GM21528 (cell line): ENCODE data around the gene EIF4EBP3.

Source experiments
- ATAC-seq: cut with Tn5 transposase; IDR thresholded peaks from one replicate; pipeline ENCODE4 v1.9.1; 2021; ENCODE audit warnings: mild to moderate bottlenecking, moderate library complexity; ENCODE audit not compliant: unreplicated experiment, low FRiP score

The EIF4EBP3 gene

GRCh38 chr5:140547508-140548299, at the start of gene EIF4EBP3:
EIF4EBP3 (plus strand) TSS chr5:140547662; CDS start chr5:140547738, 76 bp downstream.
- ATAC-seq, result peak; percentile 92

GRCh38 chr5:140497897-140498296, 49.6 kb upstream of the EIF4EBP3 start:
- no peak for ATAC-seq

- no peak for ATAC-seq
These were observed 48.9 kb upstream of the EIF4EBP3 start for GRCh38 chr5:140498591-140498990.

GRCh38 chr5:140502834-140503233, 44.6 kb upstream of the EIF4EBP3 start:
- no peak for ATAC-seq

- ATAC-seq, result no peak
These were observed 37.6 kb upstream of the EIF4EBP3 start for GRCh38 chr5:140509898-140510297.

- ATAC-seq, result no peak
These were observed 34.3 kb upstream of the EIF4EBP3 start for GRCh38 chr5:140513124-140513523.

- ATAC-seq, result no peak
These were observed 23.5 kb upstream of the EIF4EBP3 start for GRCh38 chr5:140524003-140524402.

GRCh38 chr5:140540227-140540626, 7.2 kb upstream of the EIF4EBP3 start:
- ATAC-seq, result no peak

GRCh38 chr5:140542972-140543371, 4.5 kb upstream of the EIF4EBP3 start:
- ATAC-seq, result no peak

GRCh38 chr5:140544986-140545385, 2.5 kb upstream of the EIF4EBP3 start:
- ATAC-seq, result no peak

GRCh38 chr5:140545606-140546005, 1.9 kb upstream of the EIF4EBP3 start:
- no peak for ATAC-seq

- ATAC-seq, result peak; percentile 12
These were observed 483 bp upstream of the EIF4EBP3 start for GRCh38 chr5:140546851-140547507.

GRCh38 chr5:140548300-140548688, 832 bp downstream of the EIF4EBP3 start:
- ATAC-seq, result no peak

GRCh38 chr5:140548791-140549190, 1.3 kb downstream of the EIF4EBP3 start:
- ATAC-seq, result no peak

- ATAC-seq, result no peak
These were observed 2.0 kb downstream of the EIF4EBP3 start for GRCh38 chr5:140549237-140550144.

GRCh38 chr5:140550147-140551079, 3.0 kb downstream of the EIF4EBP3 start:
- ATAC-seq, result no peak

- no peak for ATAC-seq
These were observed 4.4 kb downstream of the EIF4EBP3 start for GRCh38 chr5:140551872-140552271.

- ATAC-seq, result no peak
These were observed 6.2 kb downstream of the EIF4EBP3 start for GRCh38 chr5:140553657-140554056.

GRCh38 chr5:140554454-140554853, 7.0 kb downstream of the EIF4EBP3 start:
- ATAC-seq, result no peak
